NCI-H1694 (cell line): ENCODE data around the gene NR2F2.
"Not testable (repeated sequence)": the region's sequence is repeated elsewhere in the genome, so short reads cannot be mapped to it uniquely, and the experiment has no call there.

Source experiments
- DNase-seq: peaks from one replicate; lab custom pipeline; 2025; lab: John Stamatoyannopoulos, UW

The NR2F2 gene

GRCh38 chr15:96367311-96368200, 37.1 kb downstream of the NR2F2 start:
- no peak for DNase-seq

GRCh38 chr15:96369351-96369750, 38.9 kb downstream of the NR2F2 start:
- DNase-seq: no peak

GRCh38 chr15:96369825-96370621, 39.5 kb downstream of the NR2F2 start:
- no peak for DNase-seq

- DNase-seq: no peak
Measured at GRCh38 chr15:96372554-96372953, 42.1 kb downstream of the NR2F2 start.

- DNase-seq: no peak
Measured at GRCh38 chr15:96374499-96374898, 44.0 kb downstream of the NR2F2 start.

- not testable (repeated sequence) for DNase-seq
Measured at GRCh38 chr15:96379592-96379991, 49.1 kb downstream of the NR2F2 start.

GRCh38 chr15:96381463-96381862, 51.0 kb downstream of the NR2F2 start:
- DNase-seq: no peak

GRCh38 chr15:96385195-96385594, 54.7 kb downstream of the NR2F2 start:
- DNase-seq: no peak

- DNase-seq: no peak
Measured at GRCh38 chr15:96388673-96389072, 58.2 kb downstream of the NR2F2 start.
